ENCODE data around the gene HOXC9.
A peak's percentile ranks its signal among the peaks of the same experiment; 100 is the strongest.

Gene HOXC9

DNA sequence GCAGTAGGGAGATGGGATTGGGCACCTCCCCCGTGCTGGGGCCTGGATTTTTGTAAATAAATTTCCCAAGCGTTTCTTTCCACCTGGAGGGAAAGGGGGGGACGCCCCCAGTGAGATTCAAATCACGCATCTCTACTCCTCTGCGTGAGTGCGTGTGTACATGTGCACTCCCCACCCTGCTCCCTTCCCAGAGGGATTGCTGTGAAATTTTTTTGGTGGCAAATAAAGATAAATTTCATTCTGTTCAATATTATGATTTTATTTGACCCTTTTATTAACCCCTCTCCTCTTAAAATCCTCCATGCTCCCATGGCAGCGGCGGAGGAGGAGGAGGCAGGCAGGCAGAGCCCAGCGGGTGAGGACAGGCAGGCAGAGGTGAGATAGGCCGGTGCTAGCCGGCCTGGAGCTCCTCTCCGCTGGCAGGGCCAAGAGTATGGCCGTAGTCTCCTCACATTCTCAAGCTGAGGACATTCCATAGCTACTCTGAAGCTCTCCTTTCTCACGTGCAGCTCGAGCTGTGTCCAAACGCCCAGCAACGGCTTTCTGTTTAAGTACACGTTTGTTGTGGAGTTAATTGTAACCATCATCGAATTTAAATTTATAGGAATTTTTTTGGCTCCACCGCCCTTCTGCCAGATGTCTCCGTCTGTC, 23.7 kb upstream of the HOXC9 start:
- DNase-seq (ENCODE audit: low spot score), result no peak

DNA sequence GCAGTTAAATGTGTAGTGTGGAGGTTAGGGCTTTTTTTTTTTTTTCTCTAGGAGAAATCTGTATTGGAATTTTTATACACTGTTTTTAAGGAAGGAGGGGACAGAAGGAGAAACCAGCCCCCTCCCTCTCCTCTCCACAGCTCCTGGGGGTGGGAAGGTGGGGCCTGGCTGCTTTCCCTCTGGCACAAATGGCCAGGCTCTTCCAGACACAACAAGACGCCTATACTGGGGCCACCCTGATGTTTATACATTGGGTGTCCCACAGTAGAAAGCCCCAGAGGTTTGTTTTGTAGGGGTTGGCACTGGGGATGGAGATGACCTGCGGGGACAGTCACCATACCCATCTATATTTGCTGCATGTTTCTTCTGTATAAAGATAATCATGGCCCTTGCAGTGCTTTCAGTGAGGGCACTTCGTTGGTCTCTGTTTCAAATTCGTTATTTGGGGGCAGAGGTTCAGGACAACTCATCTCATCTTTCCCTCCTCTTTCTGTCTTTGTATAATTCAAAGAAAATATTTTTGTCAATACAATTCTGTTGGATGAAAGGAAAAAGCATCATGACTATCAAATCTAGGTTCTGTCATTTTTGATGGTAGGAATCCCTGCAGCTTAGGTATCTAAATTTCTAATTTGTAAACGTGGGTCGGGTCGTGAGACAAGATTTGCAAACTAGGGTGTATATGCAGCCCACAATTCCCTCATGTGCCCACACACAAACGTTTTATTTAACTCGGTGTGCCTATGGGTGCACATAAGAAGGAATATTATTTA, 23.0 kb upstream of the HOXC9 start:
- no peak for DNase-seq (ENCODE audit: low spot score)

DNA sequence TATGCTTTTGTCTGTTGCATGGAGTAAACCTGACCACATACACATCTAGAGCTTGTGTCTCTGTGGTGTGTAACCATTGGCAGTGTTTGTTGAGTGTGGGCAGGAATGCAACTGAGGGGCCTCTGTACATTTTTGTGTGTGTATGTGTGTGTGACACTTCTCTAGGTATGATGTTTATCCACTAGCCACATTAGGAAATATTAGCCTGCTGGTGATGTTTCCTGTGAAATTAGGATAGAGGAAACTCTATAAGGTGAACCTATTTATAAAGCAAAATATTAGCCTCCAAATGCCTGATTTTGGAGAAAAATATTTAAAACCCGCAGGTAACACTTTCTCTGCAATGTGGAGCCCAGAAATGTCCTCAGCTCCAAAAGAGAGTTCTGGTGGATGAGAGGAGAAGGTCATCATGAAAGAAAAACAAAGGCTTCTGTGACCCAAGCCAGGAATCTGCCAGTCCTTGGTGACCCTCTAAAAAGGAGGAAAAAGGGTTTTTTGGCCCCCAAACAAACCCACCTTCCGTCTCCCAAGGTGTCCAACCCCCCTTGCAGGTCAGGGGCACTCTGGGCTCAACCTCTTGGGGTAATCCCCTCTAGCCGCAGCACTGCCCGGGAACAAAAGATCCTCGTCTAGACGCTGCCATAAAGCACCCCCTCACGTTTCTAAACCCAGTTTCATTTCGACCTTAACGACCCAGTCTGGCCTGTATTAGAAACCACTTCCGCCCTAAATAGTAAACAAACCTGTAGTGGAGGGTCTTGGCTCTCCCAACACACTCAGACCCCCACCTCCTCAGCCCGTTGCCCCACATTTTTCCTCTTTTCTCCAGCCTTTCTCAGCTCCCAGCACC, 22.1 kb upstream of the HOXC9 start:
- DNase-seq (ENCODE audit: low spot score), result no peak

DNA sequence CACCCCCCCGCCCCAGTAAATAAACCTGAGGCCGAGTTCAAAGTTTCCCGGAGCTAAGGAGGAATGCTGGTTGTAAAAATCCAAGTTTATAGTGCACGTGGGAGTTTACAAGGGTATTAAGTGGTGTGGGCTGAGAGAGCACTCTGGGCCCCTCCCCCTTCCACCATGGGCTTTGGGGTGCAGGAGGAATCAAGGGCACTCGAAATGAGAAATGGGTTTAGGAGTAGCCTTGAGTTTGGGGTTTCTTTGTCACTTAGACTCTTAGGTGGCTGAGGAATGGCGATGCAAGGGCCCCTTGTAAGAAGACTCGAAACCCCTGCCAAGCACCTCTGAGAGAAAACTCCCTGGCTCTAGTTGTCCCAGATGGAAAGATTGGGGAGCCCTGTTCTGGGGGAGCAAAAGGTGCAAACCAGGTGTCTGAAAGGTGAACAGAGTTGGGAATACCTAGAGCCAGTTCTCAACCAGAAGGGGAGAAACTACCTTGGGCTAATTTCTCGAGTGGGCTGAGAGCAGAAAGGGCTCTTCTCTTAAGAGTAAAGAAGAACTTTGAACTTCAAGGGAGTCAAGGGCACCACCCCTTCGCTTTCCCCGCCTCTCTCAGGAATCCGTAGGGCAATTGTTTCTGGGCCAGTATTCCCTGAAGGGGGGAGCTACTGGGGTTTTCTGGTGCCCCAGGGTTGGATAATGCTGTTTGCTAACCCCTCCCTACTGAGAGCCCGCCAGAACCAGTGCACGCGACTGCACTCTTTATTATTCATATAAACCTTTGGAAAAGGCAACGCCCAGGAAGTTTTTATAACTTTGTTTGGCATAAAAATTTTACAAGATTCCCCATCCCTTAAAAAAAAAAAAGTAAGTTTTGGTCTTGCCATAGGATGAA, 21.2 kb upstream of the HOXC9 start:
- no peak for DNase-seq (ENCODE audit: low spot score)

DNA sequence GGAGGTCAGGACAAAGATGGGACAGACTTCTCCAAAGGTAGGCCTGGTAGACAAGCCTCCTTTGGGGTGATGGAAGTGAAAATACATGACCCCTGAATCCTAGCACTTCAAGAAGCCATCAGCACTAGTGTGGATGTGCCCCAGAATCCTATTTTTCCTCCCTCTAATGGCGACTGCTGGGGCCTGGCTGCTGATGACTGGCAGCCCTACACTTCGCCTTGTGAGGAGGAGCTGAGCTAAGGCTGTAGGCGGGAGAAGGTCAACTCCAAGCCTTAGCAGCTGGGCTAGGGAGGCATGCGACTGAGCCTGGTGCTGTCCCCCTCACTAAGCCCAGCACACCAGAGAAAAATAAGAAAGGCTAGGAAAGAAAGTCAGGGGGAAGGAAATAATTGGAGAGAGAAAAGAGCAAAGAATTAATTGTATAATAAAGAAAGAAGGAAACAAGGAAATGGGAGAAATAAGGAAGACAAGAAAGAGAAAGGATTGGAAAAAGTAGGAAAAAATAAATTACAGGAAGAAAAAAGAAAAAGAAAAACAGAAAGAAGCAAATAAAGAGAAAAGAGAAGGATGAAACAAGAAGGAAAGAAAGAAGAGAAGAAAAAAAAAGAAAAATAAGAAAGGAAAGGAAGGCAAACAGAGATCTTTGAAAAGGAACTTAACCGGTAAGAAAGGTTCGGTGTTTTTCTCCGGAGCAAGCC, 19.7 kb upstream of the HOXC9 start:
- no peak for DNase-seq (ENCODE audit: low spot score)

DNA sequence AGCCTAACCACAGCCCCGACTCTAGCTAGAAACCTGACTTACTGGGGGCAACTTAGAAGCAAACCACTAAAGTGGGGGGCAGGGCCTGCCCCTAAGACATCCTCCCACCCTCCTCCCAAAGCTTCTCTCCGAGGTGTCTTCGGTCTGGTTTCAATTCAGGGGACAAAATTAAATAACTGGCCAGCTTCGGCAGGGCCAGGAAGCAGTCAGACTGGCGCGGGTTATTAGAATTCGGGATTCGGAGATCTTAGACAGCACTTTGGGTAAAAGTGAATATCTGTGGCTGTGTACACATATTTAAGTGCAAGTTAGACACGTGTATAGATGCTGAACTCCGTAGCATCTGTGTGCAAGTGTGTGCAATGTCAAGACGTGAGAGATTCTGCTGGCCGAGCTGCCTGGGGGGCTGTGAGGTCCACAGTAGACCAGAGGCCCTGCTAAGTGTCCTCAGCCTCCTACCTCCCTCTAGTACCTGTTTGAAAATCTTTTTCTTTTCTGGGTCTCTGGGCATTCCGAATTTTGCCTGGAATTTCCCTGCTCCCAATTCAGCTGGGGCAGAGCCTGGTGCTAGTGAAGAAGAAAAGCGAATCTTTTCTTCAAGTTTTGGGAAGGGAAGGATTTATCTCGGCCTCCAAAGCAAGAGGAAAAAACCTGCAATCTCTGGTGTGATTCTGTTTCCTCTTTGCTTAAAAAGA, 19.0 kb upstream of the HOXC9 start:
- DNase-seq (ENCODE audit: low spot score), result no peak

DNA sequence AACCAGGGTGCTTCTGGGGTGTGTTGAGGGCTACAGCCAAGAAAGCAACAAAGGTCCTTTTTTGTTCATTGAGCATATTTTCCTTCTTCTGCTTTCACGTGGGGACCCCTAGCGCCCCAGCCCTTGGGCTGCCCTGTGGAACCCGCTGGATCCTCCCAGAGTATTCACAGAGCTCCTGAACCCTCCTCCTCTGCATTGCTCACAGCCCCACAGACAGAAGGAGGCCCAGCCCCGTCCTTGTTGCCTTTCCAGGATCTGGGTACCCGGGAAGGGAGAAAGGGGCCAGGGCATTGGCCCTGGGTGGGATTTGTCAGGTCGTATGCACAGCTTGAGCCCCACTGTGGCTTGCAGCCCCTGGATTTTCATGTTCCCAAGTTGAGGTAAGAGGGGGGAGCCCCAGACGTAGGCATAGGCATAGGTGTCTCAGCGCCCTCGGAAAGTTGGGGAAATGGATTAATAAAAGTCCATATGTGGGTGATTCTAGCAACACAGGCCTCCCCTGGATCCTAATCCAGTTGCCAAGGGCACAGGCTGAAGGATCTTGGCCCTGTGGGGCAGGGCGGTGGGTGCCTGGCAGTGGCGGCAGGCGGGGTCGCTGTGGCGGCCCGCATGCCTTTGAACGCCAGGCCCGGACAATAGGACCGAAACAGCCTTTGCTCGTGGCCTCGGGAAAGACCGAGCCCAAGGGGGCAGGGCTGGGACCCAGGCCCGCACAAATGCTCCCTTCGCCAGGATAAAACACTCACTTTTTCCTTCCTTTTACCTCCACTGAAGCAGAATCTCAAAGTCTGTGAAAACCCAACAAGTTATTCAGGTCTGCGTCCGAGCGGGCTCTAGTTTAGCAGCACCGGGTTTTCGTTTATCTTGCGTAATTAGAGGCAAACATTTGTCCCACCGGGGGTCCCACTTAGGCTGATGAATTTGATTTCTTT, 18.1 kb upstream of the HOXC9 start:
- DNase-seq (ENCODE audit: low spot score), result no peak

DNA sequence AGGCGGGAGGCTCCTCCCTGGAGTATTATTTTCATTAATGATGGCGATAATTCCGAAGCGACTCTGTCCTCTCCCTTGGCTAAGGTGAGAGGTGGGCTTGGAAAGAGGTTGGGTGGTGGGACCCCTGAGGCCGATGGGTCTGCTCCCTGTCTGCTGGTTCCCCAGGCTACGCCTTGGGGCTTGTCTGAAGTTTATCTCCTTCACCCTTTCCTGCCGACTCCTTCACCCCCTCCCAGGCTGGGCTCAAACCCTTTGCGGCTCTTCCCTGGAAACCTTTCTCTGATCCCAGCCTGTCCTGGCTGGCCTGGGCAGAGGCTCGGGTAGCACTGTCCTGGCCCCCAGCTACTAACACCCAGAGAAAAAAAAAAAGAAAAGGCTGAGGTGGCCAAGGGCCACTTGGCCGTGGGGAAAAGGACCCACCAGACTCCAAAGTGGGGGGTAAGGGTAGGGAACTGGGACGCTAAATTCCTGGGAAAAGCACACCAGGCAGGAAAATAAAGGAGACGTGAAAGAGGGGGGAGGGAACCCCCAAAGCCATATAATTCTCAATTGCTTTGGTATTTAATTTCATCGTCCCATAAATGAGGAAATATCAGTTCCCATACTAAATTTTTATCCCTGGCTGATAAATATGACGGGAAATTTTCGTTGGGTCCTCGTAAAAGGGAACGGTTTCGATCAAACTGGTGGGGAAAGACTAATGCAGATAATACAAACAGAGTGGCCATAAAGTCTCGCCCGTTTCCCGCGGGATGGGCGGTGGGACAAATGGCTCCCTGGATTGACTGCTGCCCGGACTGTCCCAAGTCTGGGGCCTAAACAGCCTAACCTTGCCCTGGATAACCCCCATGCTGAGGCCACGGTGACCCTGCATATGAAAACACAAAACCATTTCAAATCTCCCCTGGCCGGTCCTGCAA, 17.1 kb upstream of the HOXC9 start:
- no peak for DNase-seq (ENCODE audit: low spot score)

DNA sequence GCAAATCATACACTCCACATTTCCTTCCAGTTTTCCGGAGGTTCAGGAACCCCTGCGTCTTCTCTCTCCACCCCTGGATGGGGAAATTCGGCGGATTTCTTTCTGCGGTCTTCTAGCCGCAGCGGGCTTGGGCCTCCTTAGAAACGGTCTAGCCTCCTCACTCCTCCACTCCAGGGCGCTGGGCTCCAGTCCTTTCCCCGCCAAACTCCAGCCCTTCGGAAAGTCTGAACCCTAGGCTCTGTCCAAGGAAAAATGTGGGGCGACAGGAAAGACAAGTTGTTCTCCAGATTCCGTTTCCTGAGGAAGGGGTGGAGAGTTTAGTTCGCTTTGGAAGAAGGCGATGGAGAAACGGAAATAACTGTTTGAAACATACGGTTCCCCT, 16.4 kb upstream of the HOXC9 start:
- DNase-seq (ENCODE audit: low spot score), result no peak

DNA sequence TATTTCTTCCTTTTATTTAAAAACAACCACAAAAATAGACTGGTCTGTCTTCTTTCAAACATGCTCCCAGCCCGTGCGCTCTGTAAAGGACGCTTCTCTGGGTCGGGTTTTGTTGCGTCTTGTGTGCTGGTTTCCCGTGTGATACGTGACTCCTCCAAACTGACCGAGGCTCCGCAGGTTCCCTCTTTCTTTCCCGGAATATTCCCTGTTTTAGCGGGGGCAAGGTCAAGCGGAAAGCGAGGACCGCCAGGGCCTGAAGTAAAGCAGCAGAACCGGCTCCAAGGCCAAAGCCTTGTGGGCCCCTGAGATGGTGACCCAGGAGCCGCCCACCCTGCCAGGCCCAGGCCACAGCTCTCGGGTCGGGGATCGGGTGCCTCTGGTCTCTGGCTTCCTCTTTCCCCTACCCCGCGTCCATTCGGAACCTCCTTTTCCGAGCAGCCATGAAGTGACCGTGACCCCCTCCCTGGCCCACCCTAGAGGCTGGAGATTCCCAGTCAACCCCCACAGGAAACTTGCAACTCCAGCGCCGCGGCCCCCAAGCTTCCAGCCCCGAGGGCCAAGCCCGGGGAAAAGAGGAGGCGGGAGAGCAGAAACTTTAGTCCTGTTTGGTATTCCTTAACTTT, 15.9 kb upstream of the HOXC9 start:
- DNase-seq (ENCODE audit: low spot score), result no peak

DNA sequence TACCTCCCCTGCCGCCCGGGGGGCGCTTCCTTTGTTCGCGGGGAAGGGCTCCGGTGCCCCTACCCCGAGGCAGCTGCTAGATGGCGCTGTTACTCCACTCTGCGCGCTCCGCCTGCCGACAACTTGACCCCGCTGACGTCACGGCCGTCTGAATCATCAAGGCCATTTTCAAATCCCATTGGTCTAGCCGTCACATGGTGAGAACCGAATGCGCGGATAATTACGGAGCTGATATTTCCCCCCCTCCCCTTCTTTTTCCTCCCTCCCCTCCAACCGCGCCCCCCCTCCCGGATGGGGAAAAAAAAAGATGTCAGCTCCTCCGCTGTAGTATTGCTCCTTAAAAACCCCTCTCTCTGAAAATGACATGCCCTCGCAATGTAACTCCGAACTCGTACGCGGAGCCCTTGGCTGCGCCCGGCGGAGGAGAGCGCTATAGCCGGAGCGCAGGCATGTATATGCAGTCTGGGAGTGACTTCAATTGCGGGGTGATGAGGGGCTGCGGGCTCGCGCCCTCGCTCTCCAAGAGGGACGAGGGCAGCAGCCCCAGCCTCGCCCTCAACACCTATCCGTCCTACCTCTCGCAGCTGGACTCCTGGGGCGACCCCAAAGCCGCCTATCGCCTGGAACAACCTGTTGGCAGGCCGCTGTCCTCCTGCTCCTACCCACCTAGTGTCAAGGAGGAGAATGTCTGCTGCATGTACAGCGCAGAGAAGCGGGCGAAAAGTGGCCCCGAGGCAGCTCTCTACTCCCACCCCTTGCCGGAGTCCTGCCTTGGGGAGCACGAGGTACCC, 14.9 kb upstream of the HOXC9 start, which contains the start of gene HOXC10:
TSS of gene HOXC10 (plus strand) at position 246 of the 791 bp plus-strand sequence. CDS start at position 360, 114 bp downstream.
- DNase-seq (ENCODE audit: low spot score), result peak; percentile 85

DNA sequence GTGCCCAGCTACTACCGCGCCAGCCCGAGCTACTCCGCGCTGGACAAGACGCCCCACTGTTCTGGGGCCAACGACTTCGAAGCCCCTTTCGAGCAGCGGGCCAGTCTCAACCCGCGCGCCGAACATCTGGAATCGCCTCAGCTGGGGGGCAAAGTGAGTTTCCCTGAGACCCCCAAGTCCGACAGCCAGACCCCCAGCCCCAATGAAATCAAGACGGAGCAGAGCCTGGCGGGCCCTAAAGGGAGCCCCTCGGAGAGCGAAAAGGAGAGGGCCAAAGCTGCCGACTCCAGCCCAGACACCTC, 14.3 kb upstream of the HOXC9 start:
- DNase-seq (ENCODE audit: low spot score), result no peak

DNA sequence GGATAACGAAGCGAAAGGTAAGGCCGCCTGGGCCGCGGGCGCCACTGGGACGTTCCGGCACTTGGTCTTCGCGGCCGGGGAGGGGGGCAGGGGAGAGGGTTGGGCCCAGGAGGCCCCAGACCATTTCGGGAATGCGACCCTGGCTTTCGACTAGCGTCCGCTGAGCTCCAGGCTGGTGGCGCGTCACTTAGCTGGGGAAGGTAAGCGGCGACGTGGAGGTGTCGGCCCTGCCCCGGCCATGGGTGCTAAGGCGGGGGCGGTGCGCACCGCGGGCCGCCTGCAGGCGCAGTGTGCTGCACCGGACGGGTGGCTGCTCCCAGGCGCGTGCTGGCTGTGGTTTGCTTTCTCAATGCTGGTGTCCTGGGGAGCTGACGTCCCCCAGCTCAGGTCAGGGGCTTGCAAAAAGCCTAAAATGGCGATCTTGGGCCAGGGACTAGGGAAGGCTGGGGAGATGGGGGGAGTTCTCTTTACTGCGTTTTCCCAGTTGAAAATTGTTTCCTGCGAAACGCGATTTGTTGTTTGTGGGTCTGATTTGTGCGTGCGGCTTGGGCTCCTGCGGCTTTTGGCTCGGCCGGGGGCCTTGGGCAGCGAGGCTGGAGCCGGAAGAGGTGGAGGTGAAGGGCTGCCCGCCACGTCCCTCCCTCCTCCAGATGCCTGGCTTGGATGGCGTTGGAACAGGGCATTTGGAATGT, 13.8 kb upstream of the HOXC9 start:
- no peak for DNase-seq (ENCODE audit: low spot score)

DNA sequence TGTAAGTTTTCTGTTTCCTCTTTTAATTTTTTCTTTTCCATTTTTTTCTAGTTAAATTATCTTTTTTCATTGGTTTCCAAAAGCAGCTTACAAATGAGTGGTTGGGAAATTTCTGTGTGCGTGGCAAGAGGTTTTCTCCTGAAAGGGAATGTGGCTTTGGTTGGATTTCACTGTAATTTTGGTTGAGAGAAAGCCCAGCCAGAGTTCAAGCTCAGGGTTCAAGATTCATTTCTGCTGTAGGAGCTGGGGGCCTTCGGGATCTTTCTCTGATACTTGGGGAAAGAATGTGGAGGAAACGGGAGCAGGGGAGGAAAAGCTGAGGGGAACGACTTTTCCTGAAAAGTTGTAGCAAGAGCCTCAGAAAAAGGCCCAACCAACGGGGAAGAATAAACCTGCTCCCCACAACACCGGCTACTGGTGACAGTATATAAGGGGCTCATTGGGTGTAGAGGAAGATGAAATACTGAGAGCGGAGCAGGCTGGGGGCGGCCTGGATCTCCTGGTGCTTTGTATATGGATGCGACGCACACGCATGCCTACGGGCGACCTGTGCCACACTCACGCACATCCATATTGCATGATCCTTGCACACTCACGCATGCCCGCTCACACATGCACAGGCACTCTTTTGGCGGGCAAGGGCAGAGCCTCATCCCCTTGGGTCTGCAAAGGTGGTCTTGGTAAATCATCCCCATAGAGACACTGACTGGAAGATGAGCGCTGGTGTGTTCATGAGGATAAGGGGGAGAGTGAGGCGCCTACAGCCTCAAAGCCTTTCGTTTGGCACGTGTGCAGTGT, 13.1 kb upstream of the HOXC9 start:
- no peak for DNase-seq (ENCODE audit: low spot score)

DNA sequence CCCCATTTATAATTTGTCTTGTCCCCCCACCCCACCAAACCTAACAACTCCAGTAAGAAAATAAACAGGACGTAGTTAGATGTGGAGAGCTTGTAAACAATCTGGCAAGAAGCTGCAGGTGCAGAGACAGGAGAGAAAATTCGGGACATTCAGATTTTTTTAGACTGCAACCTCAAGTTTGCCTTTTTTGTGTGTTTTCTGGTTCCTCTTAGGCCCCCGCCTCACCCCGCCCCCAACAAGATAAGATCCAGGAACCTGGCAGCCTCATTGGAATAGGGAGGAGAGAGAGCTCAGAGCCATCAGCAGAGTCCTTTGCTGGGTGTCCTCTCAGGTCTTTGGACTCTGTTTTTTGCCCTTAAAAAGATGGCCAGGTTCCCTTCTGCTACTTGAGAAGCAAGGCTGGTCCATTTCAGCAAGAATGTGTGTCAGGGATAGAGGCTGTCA, 12.2 kb upstream of the HOXC9 start:
- no peak for DNase-seq (ENCODE audit: low spot score)

Measured in left forelimb (tissue), 1 donor.